D721Med (cell line): ENCODE data around the gene PPP2R1B.
"Not testable (repeated sequence)": the region's sequence is repeated elsewhere in the genome, so short reads cannot be mapped to it uniquely, and the experiment has no call there.

Experiments used
- DNase-seq: peaks from one replicate; pipeline ENCODE4 v3.0.0; 2011; ENCODE audit warnings: low spot score; ENCODE audit not compliant: insufficient read length
- FAIRE-seq: peaks from 2 replicates; lab custom pipeline; 2011; peaks lifted over from hg19 to GRCh38; lab: Jason Lieb, UNC
- TF ChIP-seq, protein P1 (sequence below): IDR thresholded peaks from 2 replicates; pipeline ENCODE4 v1.5.1; 2012; ENCODE audit warnings: mild to moderate bottlenecking, control low read depth; ENCODE audit not compliant: insufficient read depth; ENCODE audit errors: missing control alignments

Gene PPP2R1B

GRCh38 chr11:111774955-111775710, 8.9 kb upstream of the PPP2R1B start:
- FAIRE-seq: no peak
- TF ChIP-seq, protein P1, sequence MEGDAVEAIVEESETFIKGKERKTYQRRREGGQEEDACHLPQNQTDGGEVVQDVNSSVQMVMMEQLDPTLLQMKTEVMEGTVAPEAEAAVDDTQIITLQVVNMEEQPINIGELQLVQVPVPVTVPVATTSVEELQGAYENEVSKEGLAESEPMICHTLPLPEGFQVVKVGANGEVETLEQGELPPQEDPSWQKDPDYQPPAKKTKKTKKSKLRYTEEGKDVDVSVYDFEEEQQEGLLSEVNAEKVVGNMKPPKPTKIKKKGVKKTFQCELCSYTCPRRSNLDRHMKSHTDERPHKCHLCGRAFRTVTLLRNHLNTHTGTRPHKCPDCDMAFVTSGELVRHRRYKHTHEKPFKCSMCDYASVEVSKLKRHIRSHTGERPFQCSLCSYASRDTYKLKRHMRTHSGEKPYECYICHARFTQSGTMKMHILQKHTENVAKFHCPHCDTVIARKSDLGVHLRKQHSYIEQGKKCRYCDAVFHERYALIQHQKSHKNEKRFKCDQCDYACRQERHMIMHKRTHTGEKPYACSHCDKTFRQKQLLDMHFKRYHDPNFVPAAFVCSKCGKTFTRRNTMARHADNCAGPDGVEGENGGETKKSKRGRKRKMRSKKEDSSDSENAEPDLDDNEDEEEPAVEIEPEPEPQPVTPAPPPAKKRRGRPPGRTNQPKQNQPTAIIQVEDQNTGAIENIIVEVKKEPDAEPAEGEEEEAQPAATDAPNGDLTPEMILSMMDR: no peak
- DNase-seq: no peak

DNA sequence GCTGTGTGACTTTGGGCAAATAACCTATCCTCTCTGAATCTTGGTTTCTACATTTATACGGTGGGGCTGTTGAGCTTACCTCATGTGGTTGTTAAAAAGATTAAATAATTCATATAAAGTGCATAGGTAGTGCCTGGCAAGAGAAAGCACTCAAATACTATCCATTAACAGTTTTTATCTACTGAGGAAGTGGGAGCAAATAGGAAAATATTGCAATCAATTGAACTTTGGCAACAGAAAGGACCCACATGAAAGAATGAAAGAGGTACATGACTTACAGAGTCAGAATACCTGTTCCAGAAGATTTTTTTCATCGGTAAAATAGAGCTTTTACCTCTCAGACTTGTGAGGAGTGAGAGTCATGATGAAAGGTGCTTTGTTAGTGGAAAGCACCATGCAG, 6.3 kb upstream of the PPP2R1B start:
- DNase-seq (no peak), FAIRE-seq (no peak)
- TF ChIP-seq, protein P1: no peak

DNA sequence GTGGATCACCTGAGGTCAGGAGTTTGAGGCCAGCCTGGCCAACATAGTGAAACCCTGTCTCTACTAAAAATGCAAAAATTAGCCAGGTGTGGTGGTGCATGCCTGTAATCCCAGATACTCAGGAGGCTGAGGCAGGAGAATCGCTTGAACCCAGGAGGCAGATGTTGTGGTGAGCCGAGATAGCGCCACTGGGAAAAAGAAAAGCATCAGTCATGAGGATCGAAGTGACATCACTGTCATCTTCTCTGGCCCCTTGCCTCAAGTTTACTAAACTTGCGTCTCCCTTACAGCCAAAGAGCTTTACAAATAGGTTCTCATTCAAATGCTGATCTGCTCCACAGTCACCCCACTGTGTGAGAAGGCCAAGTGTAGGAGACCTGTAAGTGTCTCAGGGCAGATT, 5.0 kb upstream of the PPP2R1B start:
- FAIRE-seq, DNase-seq: not testable (repeated sequence)

DNA sequence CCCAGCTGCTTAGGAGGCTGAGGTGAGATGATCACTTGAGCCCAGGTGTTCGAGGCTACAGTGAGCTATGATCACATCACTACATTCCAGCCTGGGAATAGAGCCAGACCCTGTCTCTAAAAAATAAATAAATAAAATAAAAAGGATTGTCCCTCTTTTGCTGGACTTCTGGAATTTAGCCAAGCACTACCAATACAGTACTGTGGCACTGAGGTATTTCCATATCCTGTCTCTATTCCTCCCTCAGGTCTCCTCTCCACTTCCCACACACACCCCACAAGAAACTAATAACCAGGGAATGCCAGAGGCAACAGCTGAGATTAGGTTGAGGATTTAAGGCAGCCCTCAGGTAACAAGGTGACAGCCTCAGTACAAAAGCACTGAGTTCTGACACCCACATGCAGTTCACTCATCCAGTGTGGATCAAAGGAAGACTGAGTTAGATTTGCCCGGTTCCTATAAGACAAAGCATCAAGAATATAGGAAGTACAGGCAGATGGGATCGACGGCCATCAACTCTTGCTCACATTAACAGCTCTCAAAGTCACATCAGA, 4.5 kb upstream of the PPP2R1B start:
- FAIRE-seq (no peak), DNase-seq (no peak)
- TF ChIP-seq, protein P1: no peak

DNA sequence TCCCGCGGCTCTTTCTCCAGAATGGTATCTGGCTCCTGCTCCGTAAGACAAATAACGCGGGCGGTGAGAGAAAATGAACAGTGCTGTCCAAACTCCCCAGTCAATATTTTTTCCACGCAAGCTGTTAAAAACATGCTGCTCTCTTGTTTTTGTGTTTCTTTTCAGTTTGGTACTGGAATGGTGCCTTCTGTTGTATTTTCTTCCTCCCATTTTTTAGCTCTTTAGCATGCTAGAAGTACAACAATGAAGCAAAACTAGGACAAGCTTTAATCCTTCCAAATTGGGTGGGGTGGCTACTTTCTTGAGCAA, 599 bp upstream of the PPP2R1B start:
- FAIRE-seq (no peak), DNase-seq (no peak)
- TF ChIP-seq, protein P1: no peak

- TF ChIP-seq, protein P1: no peak
- DNase-seq: no peak
- FAIRE-seq: no peak
These were observed 737 bp downstream of the PPP2R1B start for GRCh38 chr11:111765320-111765983.

- FAIRE-seq (no peak), DNase-seq (no peak)
- TF ChIP-seq, protein P1: no peak
These were observed 1.6 kb downstream of the PPP2R1B start for GRCh38 chr11:111764621-111765020.
